Measurements from ENCODE around the gene CMSS1.

Gene CMSS1

GRCh38 chr3:100075851-100076730 lies 258.4 kb downstream of the CMSS1 start:
- no peak overlapping the region for H3K9ac ChIP-seq (ENCODE audit: low read length)
- peaks cover 9% of the 10 kb centered on the region for H3K4me1 ChIP-seq (ENCODE audit: control insufficient read depth, insufficient read depth, low read length)

GRCh38 chr3:100076731-100077529 lies 259.3 kb downstream of the CMSS1 start:
- Histone ChIP-seq H3K9ac (ENCODE audit: low read length) (no peak overlapping the region), H3K36me3 (ENCODE audit: control insufficient read depth, insufficient read depth, low read length) (no peaks in the 10 kb centered on the region), H3K4me1 (ENCODE audit: control insufficient read depth, insufficient read depth, low read length) (peaks cover 9% of the 10 kb centered on the region), H3K4me3 (ENCODE audit: low read length) (no peak overlapping the region), H3K9me3 (ENCODE audit: control insufficient read depth, low read length) (no peaks in the 10 kb centered on the region), H3K27me3 (ENCODE audit: control insufficient read depth, insufficient read depth, low read length) (no peaks in the 10 kb centered on the region)

More at GRCh38 chr3:100075851-100076730, 258.4 kb downstream of the CMSS1 start:
- Histone ChIP-seq H3K4me3 (ENCODE audit: low read length) (no peak overlapping the region), H3K27me3 (ENCODE audit: control insufficient read depth, insufficient read depth, low read length) (no peaks in the 10 kb centered on the region), H3K36me3 (ENCODE audit: control insufficient read depth, insufficient read depth, low read length) (no peaks in the 10 kb centered on the region), H3K9me3 (ENCODE audit: control insufficient read depth, low read length) (no peaks in the 10 kb centered on the region)

GRCh38 chr3:100079328-100079727 lies 261.7 kb downstream of the CMSS1 start:
- Histone ChIP-seq H3K4me1 (ENCODE audit: control insufficient read depth, insufficient read depth, low read length) (peaks cover 14% of the 10 kb centered on the region), H3K9ac (ENCODE audit: low read length) (no peak overlapping the region), H3K9me3 (ENCODE audit: control insufficient read depth, low read length) (no peaks in the 10 kb centered on the region), H3K27me3 (ENCODE audit: control insufficient read depth, insufficient read depth, low read length) (no peaks in the 10 kb centered on the region), H3K36me3 (ENCODE audit: control insufficient read depth, insufficient read depth, low read length) (no peaks in the 10 kb centered on the region), H3K4me3 (ENCODE audit: low read length) (no peak overlapping the region)

GRCh38 chr3:100080573-100080972 lies 262.9 kb downstream of the CMSS1 start:
- Histone ChIP-seq H3K4me1 (ENCODE audit: control insufficient read depth, insufficient read depth, low read length) (peaks cover 14% of the 10 kb centered on the region), H3K36me3 (ENCODE audit: control insufficient read depth, insufficient read depth, low read length) (no peaks in the 10 kb centered on the region), H3K9me3 (ENCODE audit: control insufficient read depth, low read length) (no peaks in the 10 kb centered on the region), H3K4me3 (ENCODE audit: low read length) (no peak overlapping the region), H3K27me3 (ENCODE audit: control insufficient read depth, insufficient read depth, low read length) (no peaks in the 10 kb centered on the region), H3K9ac (ENCODE audit: low read length) (no peak overlapping the region)

- Histone ChIP-seq H3K4me3 (ENCODE audit: low read length) (no peak overlapping the region), H3K36me3 (ENCODE audit: control insufficient read depth, insufficient read depth, low read length) (no peaks in the 10 kb centered on the region), H3K27me3 (ENCODE audit: control insufficient read depth, insufficient read depth, low read length) (no peaks in the 10 kb centered on the region), H3K9me3 (ENCODE audit: control insufficient read depth, low read length) (no peaks in the 10 kb centered on the region), H3K9ac (ENCODE audit: low read length) (no peak overlapping the region), H3K4me1 (ENCODE audit: control insufficient read depth, insufficient read depth, low read length) (peaks cover 9% of the 10 kb centered on the region)
Measured at GRCh38 chr3:100081311-100081710, 263.6 kb downstream of the CMSS1 start.

- no peaks in the 10 kb centered on the region for H3K27me3 ChIP-seq (ENCODE audit: control insufficient read depth, insufficient read depth, low read length)
- no peaks in the 10 kb centered on the region for H3K36me3 ChIP-seq (ENCODE audit: control insufficient read depth, insufficient read depth, low read length)
- H3K9ac ChIP-seq (ENCODE audit: low read length), result no peak overlapping the region
- no peak overlapping the region for H3K4me3 ChIP-seq (ENCODE audit: low read length)
- no peaks in the 10 kb centered on the region for H3K9me3 ChIP-seq (ENCODE audit: control insufficient read depth, low read length)
- peaks cover 6% of the 10 kb centered on the region for H3K4me1 ChIP-seq (ENCODE audit: control insufficient read depth, insufficient read depth, low read length)
Measured at GRCh38 chr3:100081986-100082692, 264.5 kb downstream of the CMSS1 start.

- Histone ChIP-seq H3K36me3 (ENCODE audit: control insufficient read depth, insufficient read depth, low read length) (no peaks in the 10 kb centered on the region), H3K4me3 (ENCODE audit: low read length) (no peak overlapping the region), H3K27me3 (ENCODE audit: control insufficient read depth, insufficient read depth, low read length) (no peaks in the 10 kb centered on the region), H3K9me3 (ENCODE audit: control insufficient read depth, low read length) (no peaks in the 10 kb centered on the region), H3K4me1 (ENCODE audit: control insufficient read depth, insufficient read depth, low read length) (peaks cover 6% of the 10 kb centered on the region), H3K9ac (ENCODE audit: low read length) (no peak overlapping the region)
Measured at GRCh38 chr3:100082714-100083113, 265.1 kb downstream of the CMSS1 start.

- H3K4me3 ChIP-seq (ENCODE audit: low read length), result no peak overlapping the region
- no peaks in the 10 kb centered on the region for H3K9me3 ChIP-seq (ENCODE audit: control insufficient read depth, low read length)
- H3K9ac ChIP-seq (ENCODE audit: low read length), result no peak overlapping the region
- H3K27me3 ChIP-seq (ENCODE audit: control insufficient read depth, insufficient read depth, low read length), result no peaks in the 10 kb centered on the region
- no peaks in the 10 kb centered on the region for H3K36me3 ChIP-seq (ENCODE audit: control insufficient read depth, insufficient read depth, low read length)
- peaks cover 6% of the 10 kb centered on the region for H3K4me1 ChIP-seq (ENCODE audit: control insufficient read depth, insufficient read depth, low read length)
Measured at GRCh38 chr3:100083209-100083608, 265.5 kb downstream of the CMSS1 start.

- Histone ChIP-seq H3K36me3 (ENCODE audit: control insufficient read depth, insufficient read depth, low read length) (no peaks in the 10 kb centered on the region), H3K9me3 (ENCODE audit: control insufficient read depth, low read length) (no peaks in the 10 kb centered on the region), H3K9ac (ENCODE audit: low read length) (no peak overlapping the region), H3K4me1 (ENCODE audit: control insufficient read depth, insufficient read depth, low read length) (peaks cover 6% of the 10 kb centered on the region), H3K4me3 (ENCODE audit: low read length) (no peak overlapping the region), H3K27me3 (ENCODE audit: control insufficient read depth, insufficient read depth, low read length) (no peaks in the 10 kb centered on the region)
Measured at GRCh38 chr3:100084100-100084806, 266.6 kb downstream of the CMSS1 start.

GRCh38 chr3:100086401-100086800 lies 268.7 kb downstream of the CMSS1 start:
- no peak overlapping the region for H3K4me3 ChIP-seq (ENCODE audit: low read length)
- H3K4me1 ChIP-seq (ENCODE audit: control insufficient read depth, insufficient read depth, low read length), result peaks cover 6% of the 10 kb centered on the region
- H3K9me3 ChIP-seq (ENCODE audit: control insufficient read depth, low read length), result no peaks in the 10 kb centered on the region
- no peaks in the 10 kb centered on the region for H3K27me3 ChIP-seq (ENCODE audit: control insufficient read depth, insufficient read depth, low read length)
- no peaks in the 10 kb centered on the region for H3K36me3 ChIP-seq (ENCODE audit: control insufficient read depth, insufficient read depth, low read length)
- H3K9ac ChIP-seq (ENCODE audit: low read length), result no peak overlapping the region

- Histone ChIP-seq H3K27me3 (ENCODE audit: control insufficient read depth, insufficient read depth, low read length) (no peaks in the 10 kb centered on the region), H3K9ac (ENCODE audit: low read length) (no peak overlapping the region), H3K4me1 (ENCODE audit: control insufficient read depth, insufficient read depth, low read length) (peaks cover 6% of the 10 kb centered on the region), H3K36me3 (ENCODE audit: control insufficient read depth, insufficient read depth, low read length) (no peaks in the 10 kb centered on the region), H3K4me3 (ENCODE audit: low read length) (no peak overlapping the region), H3K9me3 (ENCODE audit: control insufficient read depth, low read length) (no peaks in the 10 kb centered on the region)
Measured at GRCh38 chr3:100087198-100087597, 269.5 kb downstream of the CMSS1 start.
